Left ventricle myocardium inferior (tissue), 1 donor: ENCODE results near the gene NDRG4. TPM values are rescaled to one million over a fixed set of nuclear protein-coding genes. Genes with fewer than 3 reads are reported as not detected.

Experiments used
- DNase-seq: peaks from one replicate; pipeline ENCODE4 v3.0.0-alpha.2; 2020
- H3K27ac ChIP-seq: fragments of 200-600 bp; replicated peaks from 2 replicates; pipeline ENCODE4 v1.8.0; 2021
- H3K27me3 ChIP-seq: fragments of 200-600 bp; 2 replicates; pipeline ENCODE4 v1.8.0; 2021; ENCODE audit warnings: low read depth
- H3K36me3 ChIP-seq: fragments of 200-600 bp; 2 replicates; pipeline ENCODE4 v1.8.0; 2021
- H3K4me1 ChIP-seq: fragments of 200-600 bp; 2 replicates; pipeline ENCODE4 v1.8.0; 2021
- H3K4me3 ChIP-seq: fragments of 200-600 bp; 2 replicates; pipeline ENCODE4 v1.8.0; 2021; ENCODE audit warnings: mild to moderate bottlenecking, moderate library complexity
- H3K9me3 ChIP-seq: fragments of 200-600 bp; replicated peaks from 2 replicates; pipeline ENCODE4 v1.8.0; 2021
- CTCF ChIP-seq: fragments of 200-600 bp; IDR thresholded peaks from 2 replicates; pipeline ENCODE4 v1.8.0; 2021; ENCODE audit warnings: antibody characterized with exemption, mild to moderate bottlenecking, borderline replicate concordance
- intact Hi-C: fragments of 100-400 bp; cut with micrococcal nuclease; formaldehyde crosslinking; loops from one replicate; pipeline ENCODE4 v1.11.0; 2022
- total RNA-seq: library from RNA; stranded (reverse); fragmentation: NEBNext Ultra II Directional; extraction: Animal tissue kit (Norgen Biotek cat#: 25700); gene quantifications from one replicate; pipeline ENCODE4 v1.2.1, GENCODE V29; 2021
- donor health status: DM: no; HTN: yes; CAD: no; lungs with severe emphysema.

NDRG4 gene
- total RNA-seq, 1 donor from 2014 or later = 763 TPM

GRCh38 chr16:58513874-58514273, 13.9 kb downstream of the NDRG4 start:
- H3K9me3 ChIP-seq = no peaks in the 10 kb centered on the region
- peaks cover 33% of the 10 kb centered on the region for H3K4me1 ChIP-seq
- intact Hi-C loops = no loop called here
- H3K27ac ChIP-seq = peak overlapping the region; percentile 92
- H3K27me3 ChIP-seq = no peaks in the 10 kb centered on the region
- no peak for TF ChIP-seq CTCF
- peaks cover 37% of the 10 kb centered on the region for H3K36me3 ChIP-seq
- no peak for DNase-seq
- H3K4me3 ChIP-seq = peak overlapping the region; percentile 94

- TF ChIP-seq CTCF = peak; percentile 47
- no peaks in the 10 kb centered on the region for H3K27me3 ChIP-seq
- H3K36me3 ChIP-seq = peaks cover 39% of the 10 kb centered on the region
- H3K9me3 ChIP-seq = no peaks in the 10 kb centered on the region
- peak within 1 kb of the TSS; percentile 92 for H3K27ac ChIP-seq
- H3K4me1 ChIP-seq = peaks cover 33% of the 10 kb centered on the region
- intact Hi-C loops = no loop called here
- DNase-seq = peak; percentile 89
- peak within 1 kb of the TSS; percentile 94 for H3K4me3 ChIP-seq
Observed at GRCh38 chr16:58515125-58515870, 15.4 kb downstream of the NDRG4 start, which contains the start of gene SETD6. Gene SETD6 (plus strand): TSS chr16:58515517. CDS start chr16:58515538, 21 bp downstream.

DNA sequence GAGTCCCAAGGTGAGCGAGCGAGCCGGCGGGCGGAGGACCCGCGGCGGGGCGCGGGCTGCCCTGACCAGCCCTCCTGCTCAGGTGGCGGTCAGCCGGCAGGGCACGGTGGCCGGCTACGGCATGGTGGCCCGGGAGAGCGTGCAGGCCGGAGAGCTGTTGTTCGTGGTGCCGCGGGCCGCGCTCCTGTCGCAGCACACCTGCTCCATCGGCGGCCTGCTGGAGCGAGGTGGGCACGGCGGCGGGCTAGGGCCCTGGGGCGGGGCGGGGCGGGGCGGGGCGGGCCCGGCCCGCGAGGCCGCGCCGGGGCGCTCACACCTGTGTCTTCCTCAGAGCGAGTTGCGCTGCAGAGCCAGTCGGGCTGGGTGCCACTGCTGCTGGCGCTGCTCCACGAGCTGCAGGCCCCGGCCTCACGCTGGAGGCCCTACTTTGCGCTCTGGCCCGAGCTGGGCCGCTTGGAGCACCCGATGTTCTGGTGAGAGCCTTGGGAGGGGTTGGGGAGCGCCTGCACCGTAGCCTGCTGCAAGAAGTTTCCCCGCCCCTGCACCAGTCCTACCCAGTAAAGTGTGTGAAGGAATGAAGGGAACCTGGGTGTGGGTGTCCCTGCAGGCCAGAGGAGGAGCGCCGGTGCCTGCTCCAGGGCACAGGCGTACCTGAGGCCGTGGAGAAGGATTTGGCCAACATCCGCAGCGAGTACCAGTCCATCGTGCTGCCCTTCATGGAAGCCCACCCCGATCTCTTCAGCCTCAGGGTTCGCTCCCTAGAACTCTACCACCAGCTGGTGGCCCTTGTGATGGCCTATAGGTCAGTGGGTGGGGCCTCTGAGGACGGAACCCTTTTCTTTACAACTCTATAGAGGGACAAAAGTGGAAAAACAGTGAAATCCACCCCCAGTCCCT, 16.2 kb downstream of the NDRG4 start:
- Histone ChIP-seq H3K4me1 (peaks cover 30% of the 10 kb centered on the region), H3K36me3 (peaks cover 47% of the 10 kb centered on the region), H3K9me3 (no peaks in the 10 kb centered on the region), H3K27me3 (no peaks in the 10 kb centered on the region), H3K27ac (peak overlapping the region; percentile 92), H3K4me3 (peak overlapping the region; percentile 94)
- peak; percentile 11 for TF ChIP-seq CTCF
- DNase-seq = no peak
- intact Hi-C loops = no loop called here

GRCh38 chr16:58516768-58517107, 16.8 kb downstream of the NDRG4 start:
- Histone ChIP-seq H3K27me3 (no peaks in the 10 kb centered on the region), H3K9me3 (no peaks in the 10 kb centered on the region), H3K27ac (peak overlapping the region; percentile 92), H3K36me3 (peaks cover 54% of the 10 kb centered on the region), H3K4me3 (peak overlapping the region; percentile 94), H3K4me1 (peaks cover 28% of the 10 kb centered on the region)
- no peak for DNase-seq
- intact Hi-C loops = no loop called here
- TF ChIP-seq CTCF = no peak

- intact Hi-C loops = no loop called here
- TF ChIP-seq CTCF = no peak
Observed at GRCh38 chr16:58518083-58518979, 18.4 kb downstream of the NDRG4 start.

More at GRCh38 chr16:58518083-58518979, 18.4 kb downstream of the NDRG4 start:
- DNase-seq = no peak
- H3K36me3 ChIP-seq = peaks cover 70% of the 10 kb centered on the region
- no peak overlapping the region for H3K4me3 ChIP-seq
- H3K9me3 ChIP-seq = no peaks in the 10 kb centered on the region
- no peaks in the 10 kb centered on the region for H3K27me3 ChIP-seq
- H3K4me1 ChIP-seq = peaks cover 28% of the 10 kb centered on the region
- H3K27ac ChIP-seq = no peak overlapping the region
